ENCODE results near the gene ZBTB9. TPM values are rescaled to one million over a fixed set of nuclear protein-coding genes. Genes with fewer than 3 reads are reported as not detected.
A peak's percentile ranks its signal among the peaks of the same experiment; 100 is the strongest.

Gene ZBTB9
- total RNA-seq, 1 donor from 2014 or later: 7.6 TPM

- DNase-seq (ENCODE audit: low read depth): no peak
- no peak overlapping the region for H3K4me3 ChIP-seq (ENCODE audit: low read depth, low read length)
- peak; percentile 69 for TF ChIP-seq CTCF (IDR thresholded peaks at IDR 0.05; ENCODE audit: insufficient read depth, low read length, poor library complexity, severe bottlenecking)
- H3K27me3 ChIP-seq (ENCODE audit: control insufficient read depth, insufficient read depth, low read length): no peaks in the 10 kb centered on the region
- peaks cover 2% of the 10 kb centered on the region for H3K36me3 ChIP-seq (ENCODE audit: control insufficient read depth, insufficient read depth, low read length)
These were observed 39.6 kb upstream of the ZBTB9 start for GRCh38 chr6:33414592-33415271.

DNA sequence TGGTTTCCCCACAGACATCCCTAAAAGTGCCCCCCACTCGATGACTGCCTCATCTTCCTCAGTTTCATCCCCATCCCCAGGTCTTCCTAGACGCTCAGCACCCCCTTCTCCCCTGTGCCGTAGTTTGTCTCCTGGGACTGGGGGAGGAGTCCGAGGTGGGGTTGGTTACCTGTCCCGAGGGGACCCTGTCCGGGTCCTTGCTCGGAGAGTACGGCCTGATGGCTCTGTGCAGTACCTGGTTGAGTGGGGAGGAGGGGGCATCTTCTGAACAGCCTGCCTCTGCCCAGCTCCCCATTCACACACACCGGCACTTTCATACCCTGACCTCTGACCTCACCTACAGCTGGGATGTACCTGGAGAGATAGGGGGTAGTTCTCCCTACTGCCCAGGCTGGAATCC is 38.5 kb upstream of the ZBTB9 start:
- Histone ChIP-seq H3K27me3 (ENCODE audit: control insufficient read depth, insufficient read depth, low read length) (no peaks in the 10 kb centered on the region), H3K36me3 (ENCODE audit: control insufficient read depth, insufficient read depth, low read length) (peaks cover 2% of the 10 kb centered on the region), H3K4me3 (ENCODE audit: low read depth, low read length) (no peak overlapping the region)
- DNase-seq (ENCODE audit: low read depth): no peak
- TF ChIP-seq CTCF (IDR thresholded peaks at IDR 0.05; ENCODE audit: insufficient read depth, low read length, poor library complexity, severe bottlenecking): no peak

- H3K27me3 ChIP-seq (ENCODE audit: control insufficient read depth, insufficient read depth, low read length): no peaks in the 10 kb centered on the region
- DNase-seq (ENCODE audit: low read depth): no peak
- peak overlapping the region; percentile 79 for H3K4me3 ChIP-seq (ENCODE audit: low read depth, low read length)
- TF ChIP-seq CTCF (IDR thresholded peaks at IDR 0.05; ENCODE audit: insufficient read depth, low read length, poor library complexity, severe bottlenecking): no peak
- H3K36me3 ChIP-seq (ENCODE audit: control insufficient read depth, insufficient read depth, low read length): peaks cover 2% of the 10 kb centered on the region
These were observed 37.8 kb upstream of the ZBTB9 start for GRCh38 chr6:33416386-33417127.

GRCh38 chr6:33417128-33417902 is 37.1 kb upstream of the ZBTB9 start:
- H3K36me3 ChIP-seq (ENCODE audit: control insufficient read depth, insufficient read depth, low read length): peaks cover 2% of the 10 kb centered on the region

More at GRCh38 chr6:33417128-33417902, 37.1 kb upstream of the ZBTB9 start:
- no peak for DNase-seq (ENCODE audit: low read depth)
- Histone ChIP-seq H3K27me3 (ENCODE audit: control insufficient read depth, insufficient read depth, low read length) (no peaks in the 10 kb centered on the region), H3K4me3 (ENCODE audit: low read depth, low read length) (peak overlapping the region; percentile 79)
- TF ChIP-seq CTCF (IDR thresholded peaks at IDR 0.05; ENCODE audit: insufficient read depth, low read length, poor library complexity, severe bottlenecking): no peak

All from kidney epithelial cell (primary cell).